ENCODE measurements around the gene RPIA.
"Not testable (repeated sequence)": the region's sequence is repeated elsewhere in the genome, so short reads cannot be mapped to it uniquely, and the experiment has no call there.

RPIA gene

GRCh38 chr2:88736437-88736836, 45.0 kb downstream of the RPIA start:
- DNase-seq = no peak

GRCh38 chr2:88737385-88737784, 45.9 kb downstream of the RPIA start:
- no peak for DNase-seq

GRCh38 chr2:88738271-88738670, 46.8 kb downstream of the RPIA start:
- no peak for DNase-seq

- DNase-seq = peak; percentile 79
These were observed 48.6 kb downstream of the RPIA start for GRCh38 chr2:88739985-88740600.

GRCh38 chr2:88746929-88747490, 55.5 kb downstream of the RPIA start:
- DNase-seq = no peak

- DNase-seq = no peak
These were observed 56.5 kb downstream of the RPIA start for GRCh38 chr2:88747990-88748389.

- DNase-seq = no peak
These were observed 60.3 kb downstream of the RPIA start for GRCh38 chr2:88751768-88752167.

GRCh38 chr2:88753833-88754584, 62.5 kb downstream of the RPIA start:
- DNase-seq = peak; percentile 66

GRCh38 chr2:88754585-88755320, 63.3 kb downstream of the RPIA start:
- DNase-seq = no peak

GRCh38 chr2:88755836-88756235, 64.4 kb downstream of the RPIA start:
- no peak for DNase-seq

GRCh38 chr2:88757025-88757424, 65.6 kb downstream of the RPIA start:
- no peak for DNase-seq

- not testable (repeated sequence) for DNase-seq
These were observed 67.2 kb downstream of the RPIA start for GRCh38 chr2:88758702-88759101.

GRCh38 chr2:88760819-88761598, 69.5 kb downstream of the RPIA start:
- DNase-seq = no peak

GRCh38 chr2:88764141-88764849, 72.8 kb downstream of the RPIA start:
- DNase-seq = no peak

GRCh38 chr2:88764850-88765153, 73.3 kb downstream of the RPIA start:
- DNase-seq = no peak

GRCh38 chr2:88765154-88765888, 73.8 kb downstream of the RPIA start:
- DNase-seq = peak; percentile 64

- not testable (repeated sequence) for DNase-seq
These were observed 74.5 kb downstream of the RPIA start for GRCh38 chr2:88765889-88766481.

- no peak for DNase-seq
These were observed 78.5 kb downstream of the RPIA start for GRCh38 chr2:88770016-88770415.

GRCh38 chr2:88773233-88774028, 82.0 kb downstream of the RPIA start:
- DNase-seq = not testable (repeated sequence)

- DNase-seq = not testable (repeated sequence)
These were observed 97.7 kb downstream of the RPIA start for GRCh38 chr2:88789213-88789612.
